IMR-90 (cell line): ENCODE data around the gene RNASE1. TPM values are rescaled to one million over a fixed set of nuclear protein-coding genes. Genes with fewer than 3 reads are reported as not detected.
"Not testable (repeated sequence)": the region's sequence is repeated elsewhere in the genome, so short reads cannot be mapped to it uniquely, and the experiment has no call there.

Experiments
- ATAC-seq: fragments of 200-7000 bp; cut with Tn5 transposase; 2 replicates; pipeline ENCODE4 v1.9.1; 2020; ENCODE audit warnings: low read depth, mild to moderate bottlenecking, moderate library complexity
- BruUV-seq: library from RNA; stranded (reverse); fragments of 400-500 nt; replicated peaks from 2 replicates; lab custom pipeline; 2021; lab: Mats Ljungman, UMichigan
- CTCF ChIA-PET: fragments of 300-600 bp; formaldehyde crosslinking; extraction: SDS; loops from one replicate; lab custom pipeline; 2021; ENCODE audit warnings: antibody characterized with exemption; lab: Yijun Ruan, JAX
- POLR2A ChIA-PET: fragments of 300-600 bp; sonication (Branson Sonifier 250); formaldehyde crosslinking; loops from one replicate; lab custom pipeline; 2022; ENCODE audit warnings: antibody characterized with exemption; ENCODE audit not compliant: unreplicated experiment; lab: Charles Lee
- DNase-seq: peaks from one replicate; pipeline ENCODE4 v3.0.0; 2013
- H2AFZ ChIP-seq: replicated peaks from 2 replicates; pipeline ENCODE3; 2013; ENCODE audit warnings: low read length, mild to moderate bottlenecking; ENCODE audit not compliant: poor library complexity
- H2AK5ac ChIP-seq: 2 replicates; pipeline ENCODE4 v1.6.1; 2013; ENCODE audit warnings: low read depth, low read length, inconsistent platforms
- H2AK9ac ChIP-seq: replicated peaks from 2 replicates; pipeline ENCODE3; 2013; ENCODE audit warnings: mild to moderate bottlenecking, low read depth, low read length, moderate library complexity; ENCODE audit not compliant: poor library complexity
- H2BK120ac ChIP-seq: 2 replicates; pipeline ENCODE4 v1.6.1; 2013; ENCODE audit warnings: low read depth, low read length, inconsistent platforms
- H2BK15ac ChIP-seq: 3 replicates; pipeline ENCODE4 v1.6.1; 2013; ENCODE audit warnings: low read depth, low read length, inconsistent platforms
- H2BK20ac ChIP-seq: 2 replicates; pipeline ENCODE4 v1.6.1; 2013; ENCODE audit warnings: low read depth, mild to moderate bottlenecking, inconsistent platforms, low read length, moderate library complexity
- H2BK5ac ChIP-seq: 2 replicates; pipeline ENCODE4 v1.6.1; 2013; ENCODE audit warnings: mild to moderate bottlenecking, low read depth, low read length, inconsistent platforms; ENCODE audit not compliant: poor library complexity, severe bottlenecking
- H3K14ac ChIP-seq: replicated peaks from 2 replicates; pipeline ENCODE4 v1.6.1; 2013; ENCODE audit warnings: low read depth, low read length, inconsistent platforms
- H3K18ac ChIP-seq: 2 replicates; pipeline ENCODE4 v1.6.1; 2013; ENCODE audit warnings: low read depth, low read length, control low read depth
- H3K23ac ChIP-seq: 2 replicates; pipeline ENCODE4 v1.6.1; 2013; ENCODE audit warnings: low read depth, low read length, inconsistent platforms
- H3K27ac ChIP-seq: 2 replicates; pipeline ENCODE4 v1.5.1; 2013; ENCODE audit warnings: mild to moderate bottlenecking, control low read depth, low read length; ENCODE audit not compliant: insufficient read depth
- H3K27me3 ChIP-seq: 2 replicates; pipeline ENCODE4 v1.6.1; 2013; ENCODE audit warnings: low read length; ENCODE audit not compliant: control insufficient read depth, insufficient read depth
- H3K36me3 ChIP-seq: 2 replicates; pipeline ENCODE4 v1.6.1; 2013; ENCODE audit warnings: low read length, mixed read lengths; ENCODE audit not compliant: control insufficient read depth, insufficient read depth
- H3K4ac ChIP-seq: 2 replicates; pipeline ENCODE4 v1.6.1; 2013; ENCODE audit warnings: low read depth, low read length, inconsistent platforms
- H3K4me1 ChIP-seq: 2 replicates; pipeline ENCODE4 v1.6.1; 2013; ENCODE audit warnings: low read length, mixed read lengths; ENCODE audit not compliant: control insufficient read depth, insufficient read depth
- H3K4me2 ChIP-seq: 2 replicates; pipeline ENCODE4 v1.6.1; 2013; ENCODE audit warnings: low read depth, mild to moderate bottlenecking, control low read depth, low read length, moderate library complexity
- H3K4me3 ChIP-seq: 2 replicates; pipeline ENCODE4 v1.5.1; 2013; ENCODE audit warnings: low read depth, mild to moderate bottlenecking, control low read depth, low read length, moderate library complexity; ENCODE audit not compliant: insufficient read depth
- H3K56ac ChIP-seq: 2 replicates; pipeline ENCODE4 v1.6.1; 2013; ENCODE audit warnings: low read length, inconsistent platforms; ENCODE audit not compliant: insufficient read depth; ENCODE audit errors: extremely low read depth
- H3K79me1 ChIP-seq, 2 experiments: 2 replicates each; pipeline ENCODE4 v1.6.1; 2013; ENCODE audit warnings: low read length in 2 of 2, inconsistent platforms in 1 of 2, low read depth in 1 of 2
- H3K9ac ChIP-seq: 2 replicates; pipeline ENCODE4 v1.6.1; 2013; ENCODE audit warnings: low read depth, low read length, control low read depth
- H3K9me1 ChIP-seq: 2 replicates; pipeline ENCODE4 v1.6.1; 2013; ENCODE audit warnings: low read length, inconsistent platforms; ENCODE audit not compliant: insufficient read depth
- H3K9me3 ChIP-seq: 2 replicates; pipeline ENCODE4 v1.6.1; 2013; ENCODE audit warnings: low read length; ENCODE audit not compliant: control insufficient read depth, insufficient read depth
- H4K20me1 ChIP-seq: 2 replicates; pipeline ENCODE4 v1.6.1; 2013; ENCODE audit warnings: low read length, inconsistent platforms; ENCODE audit not compliant: insufficient read depth
- H4K5ac ChIP-seq: 2 replicates; pipeline ENCODE4 v1.6.1; 2013; ENCODE audit warnings: mild to moderate bottlenecking, low read depth, low read length, control low read depth
- H4K8ac ChIP-seq, 2 experiments: 2 replicates each; pipeline ENCODE4 v1.6.1; 2013; ENCODE audit warnings: low read depth in 2 of 2, low read length in 2 of 2, control low read depth in 1 of 2, inconsistent platforms in 1 of 2
- H4K91ac ChIP-seq: 2 replicates; pipeline ENCODE4 v1.6.1; 2013; ENCODE audit warnings: low read depth, low read length, inconsistent platforms; ENCODE audit not compliant: insufficient read depth
- WGBS, 2 experiments: methylation state at CpG; one replicate each; pipeline versions ENCODE4 v1.1.5 to v1.1.7; 2013; ENCODE audit warnings: missing lambda C conversion rate in 2 of 2; ENCODE audit not compliant: insufficient read length in 1 of 2; ENCODE audit errors: extremely low coverage in 2 of 2; 5-methylcytosine and 5-hydroxymethylcytosine counted together
- dilution Hi-C: fragments of 300-500 bp; cut with HindIII; formaldehyde crosslinking; loops from one replicate; pipeline ENCODE4 v1.14.3; 2018; ENCODE audit warnings: low sequenced_read_pairs; ENCODE audit not compliant: unreplicated experiment
- in situ Hi-C: fragments of 300-500 bp; cut with MboI; formaldehyde crosslinking; loops from 3 replicates; pipeline ENCODE4 v1.14.3; 2019; ENCODE audit warnings: low sequenced_read_pairs, inconsistent platforms, mixed read lengths
- intact Hi-C: fragments of 100-400 bp; cut with micrococcal nuclease; formaldehyde crosslinking; loops from 2 replicates; pipeline ENCODE4 v1.10.0; 2022
- polyA plus RNA-seq, 3 experiments: library from polyadenylated mRNA; depleted of rRNA; stranded (reverse); fragments of >200 nt; gene quantifications; 2 replicates each; pipeline ENCODE4 v1.2.3, GENCODE V29; 2012; ENCODE audit warnings: low replicate concordance in 1 of 3
- total RNA-seq: library from RNA; depleted of rRNA; stranded (reverse); fragments of >200 nt; gene quantifications from 2 replicates; pipeline ENCODE4 v1.2.3, GENCODE V29; 2012

The RNASE1 gene
- total and polyA plus RNA-seq, 2 of the 4 experiments (the other 2 are of a cell fraction) = not detected

DNA sequence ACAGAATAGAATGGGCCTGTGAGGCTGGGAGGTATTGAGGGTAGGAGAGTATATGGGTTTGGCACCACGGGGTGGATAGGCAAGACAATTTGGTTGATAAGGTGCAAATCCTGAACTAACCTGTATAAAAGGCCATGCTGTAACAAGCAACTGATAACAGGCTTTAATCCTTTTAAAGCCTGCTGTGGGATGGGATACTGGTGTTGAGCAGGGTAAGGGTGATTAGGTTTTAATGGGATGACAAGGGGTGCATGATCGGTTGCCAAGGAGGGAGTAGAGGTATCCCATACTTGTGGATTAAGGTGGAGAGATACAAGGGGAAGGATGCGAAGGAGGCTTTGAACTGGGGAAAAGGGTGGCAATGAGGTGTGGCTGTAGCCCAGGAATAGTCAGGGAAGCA is 13.3 kb upstream of the RNASE1 start:
- H2BK120ac ChIP-seq, H4K91ac ChIP-seq, H3K23ac ChIP-seq, H3K9me3 ChIP-seq, intact Hi-C loops, in situ Hi-C loops, H3K4ac ChIP-seq, H4K20me1 ChIP-seq, H2BK5ac ChIP-seq, H3K79me1 ChIP-seq, H3K9me1 ChIP-seq, H2AFZ ChIP-seq, H3K4me1 ChIP-seq, ATAC-seq, H3K18ac ChIP-seq, H2BK20ac ChIP-seq, H3K36me3 ChIP-seq, H4K8ac ChIP-seq, H3K9ac ChIP-seq, H3K4me2 ChIP-seq, H2AK9ac ChIP-seq, H4K5ac ChIP-seq, H3K4me3 ChIP-seq, BruUV-seq, H3K27ac ChIP-seq, DNase-seq, POLR2A ChIA-PET, H2AK5ac ChIP-seq, H3K27me3 ChIP-seq, H2BK15ac ChIP-seq, H3K14ac ChIP-seq, H3K56ac ChIP-seq, CTCF ChIA-PET, dilution Hi-C loops: not testable (repeated sequence)
- 17% methylated on average over 2 of the region's 3 CpGs; no CpG with 5 or more reads in 1 of the 2 experiments for WGBS, 2 experiments
